ENCODE results near the gene GPR6.

DNA sequence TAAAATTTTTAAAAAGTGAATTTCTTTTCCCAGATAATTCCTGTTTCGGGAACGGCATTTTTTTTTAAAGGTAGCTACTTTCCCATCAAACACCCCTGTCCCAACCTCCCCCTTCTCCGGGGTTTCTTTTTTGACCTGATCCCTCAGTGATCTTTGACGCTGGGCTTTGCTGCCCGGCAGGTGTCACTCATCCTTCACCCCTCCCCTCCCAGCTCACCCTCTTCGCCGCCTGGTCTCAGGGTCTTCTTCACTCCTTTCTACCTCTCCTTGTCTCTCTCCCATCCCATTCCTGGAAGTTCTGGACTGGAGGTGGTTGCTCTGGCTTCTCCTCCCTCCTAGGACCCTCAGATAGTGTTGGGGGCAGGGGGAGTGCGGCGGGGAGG, 329 bp upstream of the GPR6 start:
- TF ChIP-seq YY1 (IDR thresholded peaks at IDR 0.05; ENCODE audit: insufficient read depth, insufficient read length): no peak
- TF ChIP-seq ZNF274 (IDR thresholded peaks at IDR 0.05; ENCODE audit: low read depth, low read length): no peak
